HepG2 (cell line): ENCODE measurements around the gene SPRED3. TPM values are rescaled to one million over a fixed set of nuclear protein-coding genes. Genes with fewer than 3 reads are reported as not detected.

Experiments used
- ARID2 ChIP-seq: sonication (generic); formaldehyde crosslinking; IDR thresholded peaks from 2 replicates; pipeline ENCODE4 v1.8.1; 2022; ENCODE audit warnings: mild to moderate bottlenecking, missing genetic modification reagents, borderline replicate concordance
- CBX2 ChIP-seq, 2 experiments: fragments of 200-600 bp in 1 of 2; sonication (generic); formaldehyde crosslinking in 1 of 2; IDR thresholded peaks; 2 replicates each; pipeline versions ENCODE4 v1.7.0 to v1.8.1; 2018 to 2022; ENCODE audit warnings: low read depth in 2 of 2, low read length in 1 of 2, mild to moderate bottlenecking in 1 of 2, missing genetic modification reagents in 1 of 2
- CHCHD3 ChIP-seq: sonication (generic); formaldehyde crosslinking; IDR thresholded peaks from 2 replicates; pipeline ENCODE4 v1.8.0; 2022; ENCODE audit warnings: mild to moderate bottlenecking, missing genetic modification reagents, moderate library complexity
- HMG20A ChIP-seq: IDR thresholded peaks from 2 replicates; pipeline ENCODE4 v1.6.1; 2016; ENCODE audit warnings: borderline replicate concordance
- MAZ ChIP-seq, 2 experiments: sonication (generic) in 1 of 2; formaldehyde crosslinking in 1 of 2; IDR thresholded peaks; 2 replicates each; pipeline versions ENCODE4 v1.5.0 to v1.6.1; 2012 to 2020; ENCODE audit warnings: low read depth in 2 of 2, mild to moderate bottlenecking in 2 of 2, borderline replicate concordance in 1 of 2, improper control_type of control experiment in 1 of 2, low read length in 1 of 2, missing genetic modification reagents in 1 of 2, moderate library complexity in 1 of 2
- MBNL3 ChIP-seq: fragments of 250-450 bp; sonication (Bioruptor Pico); conservative IDR thresholded peaks from 2 replicates; pipeline ENCODE4 v1.8.0; 2022; ENCODE audit warnings: mild to moderate bottlenecking, inconsistent platforms
- MZF1 ChIP-seq: sonication (generic); formaldehyde crosslinking; IDR thresholded peaks from 2 replicates; pipeline ENCODE4 v1.8.1; 2023; ENCODE audit warnings: mild to moderate bottlenecking, missing genetic modification reagents, borderline replicate concordance
- PAWR ChIP-seq: sonication (generic); formaldehyde crosslinking; IDR thresholded peaks from 2 replicates; pipeline ENCODE4 v1.4.0; 2020; ENCODE audit warnings: missing genetic modification reagents, mild to moderate bottlenecking, borderline replicate concordance
- SRSF9 ChIP-seq: fragments of 200-400 bp; formaldehyde crosslinking; IDR thresholded peaks from 2 replicates; pipeline ENCODE4 v1.6.1; 2018; ENCODE audit warnings: borderline replicate concordance, mild to moderate bottlenecking, low read depth, low read length; ENCODE audit not compliant: insufficient read depth, poor library complexity, severe bottlenecking
- TEAD3 ChIP-seq: optimal IDR thresholded peaks from 2 replicates; pipeline ENCODE3; 2016; ENCODE audit warnings: borderline replicate concordance
- TP53 ChIP-seq: sonication (generic); formaldehyde crosslinking; conservative IDR thresholded peaks from 2 replicates; pipeline ENCODE4 v1.4.0; 2020; ENCODE audit warnings: missing genetic modification reagents
- ZFX ChIP-seq: sonication (generic); formaldehyde crosslinking; IDR thresholded peaks from 2 replicates; pipeline ENCODE4 v1.4.0; 2020; ENCODE audit warnings: mild to moderate bottlenecking, low read depth, missing genetic modification reagents, moderate library complexity
- ZMAT3 ChIP-seq: sonication (generic); formaldehyde crosslinking; conservative IDR thresholded peaks from 2 replicates; pipeline ENCODE4 v1.7.0; 2021; ENCODE audit warnings: missing genetic modification reagents
- ZNF10 ChIP-seq: sonication (generic); formaldehyde crosslinking; IDR thresholded peaks from 2 replicates; pipeline ENCODE4 v1.4.0; 2020; ENCODE audit warnings: mild to moderate bottlenecking, low read depth, missing genetic modification reagents, borderline replicate concordance
- ZNF207 ChIP-seq: fragments of 450-650 bp; IDR thresholded peaks from 2 replicates; pipeline ENCODE4 v1.6.1; 2016; ENCODE audit warnings: antibody characterized with exemption, borderline replicate concordance
- ZNF225 ChIP-seq: sonication (generic); formaldehyde crosslinking; IDR thresholded peaks from 2 replicates; pipeline ENCODE4 v1.4.0; 2020; ENCODE audit warnings: mild to moderate bottlenecking, missing genetic modification reagents
- ZNF543 ChIP-seq: sonication (generic); formaldehyde crosslinking; IDR thresholded peaks from 2 replicates; pipeline ENCODE4 v1.4.0; 2020; ENCODE audit warnings: mild to moderate bottlenecking, missing genetic modification reagents
- ZNF674 ChIP-seq: sonication (generic); formaldehyde crosslinking; IDR thresholded peaks from 2 replicates; pipeline ENCODE4 v1.5.0; 2020; ENCODE audit warnings: low read depth, mild to moderate bottlenecking, missing genetic modification reagents
- polyA plus RNA-seq, 8 experiments: library from polyadenylated mRNA; depleted of rRNA in 3 of 8; stranded (reverse) in 7 of 8; unstranded in 1 of 8; fragments of >200 nt; fragmentation: Illumina TruSeq in 4 of 8; extraction: Trizol in 4 of 8; gene quantifications; 2 replicates each; pipeline versions ENCODE4 v1.2.1 to v1.2.3, GENCODE V29; 2011 to 2016; ENCODE audit warnings: low read depth in 4 of 8, missing spikeins in 1 of 8, mixed read lengths in 1 of 8; ENCODE audit not compliant: insufficient read depth in 1 of 8
- total RNA-seq, 5 experiments: library from RNA; depleted of rRNA; stranded (reverse); fragments of >200 nt; fragmentation: Illumina TruSeq; extraction: Trizol; gene quantifications; 2 replicates each; pipeline ENCODE4 v1.2.3, GENCODE V29; 2016; ENCODE audit warnings: low read depth in 1 of 5
- TF ChIP-seq, protein P1 (sequence below): sonication (generic); formaldehyde crosslinking; conservative IDR thresholded peaks from 2 replicates; pipeline ENCODE4 v1.4.0; 2020; ENCODE audit warnings: missing genetic modification reagents
- TF ChIP-seq, protein P2 (sequence below): sonication (generic); formaldehyde crosslinking; IDR thresholded peaks from 2 replicates; pipeline ENCODE4 v1.8.1; 2023; ENCODE audit warnings: missing genetic modification reagents, inconsistent platforms, borderline replicate concordance
- TF ChIP-seq, protein P3 (sequence below): sonication (generic); formaldehyde crosslinking; IDR thresholded peaks from 2 replicates; pipeline ENCODE4 v1.9.0; 2021; ENCODE audit warnings: missing genetic modification reagents, borderline replicate concordance

The SPRED3 gene
- total and polyA plus RNA-seq, 2 of the 13 experiments (the other 11 are each of a cell fraction or from before 2014, with no cell fraction given) = 0.15 to 0.17 TPM

DNA sequence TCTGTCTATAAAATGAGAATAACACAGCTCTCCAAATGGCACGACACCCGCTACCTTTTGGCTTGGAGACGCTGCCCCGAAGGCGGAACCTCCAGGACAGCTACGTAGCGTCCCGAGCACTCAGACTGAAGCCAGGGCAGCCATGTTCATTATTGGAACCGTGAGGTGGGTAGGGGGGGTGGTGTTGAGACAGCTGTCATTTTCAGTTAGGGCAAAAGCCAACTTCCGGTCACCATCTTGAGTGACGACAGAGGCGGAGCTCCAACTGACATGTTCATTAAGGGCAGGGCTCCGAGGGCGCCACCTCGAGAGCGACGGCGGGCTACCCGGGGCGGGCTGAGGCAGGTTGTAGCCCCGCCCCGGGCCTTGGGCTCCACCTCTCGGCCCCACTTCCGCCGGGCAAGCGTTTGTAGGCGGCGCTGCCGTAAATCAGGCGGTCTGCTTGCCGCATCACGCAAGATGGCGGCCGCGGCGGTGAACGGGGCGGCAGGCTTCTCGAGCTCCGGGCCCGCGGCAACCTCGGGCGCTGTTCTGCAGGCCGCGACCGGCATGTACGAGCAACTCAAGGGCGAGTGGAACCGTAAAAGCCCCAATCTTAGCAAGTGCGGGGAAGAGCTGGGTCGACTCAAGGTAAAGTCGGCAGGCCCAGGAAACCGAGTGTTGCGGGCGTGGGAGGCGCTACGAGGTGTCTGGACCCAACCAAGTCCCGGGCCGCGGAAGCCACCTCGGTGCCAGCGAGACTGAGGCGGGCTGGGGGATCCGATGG, 14.0 kb upstream of the SPRED3 start, which contains the start of gene PSMD8 (continued):
- TF ChIP-seq MAZ (IDR thresholded peaks at IDR 0.05; ENCODE audit: borderline replicate concordance, low read depth, low read length) (peak; percentile 22; the same call in 1 of the 2 replicates), MAZ (CRISPR knock-in tag; IDR thresholded peaks at IDR 0.05; ENCODE audit: low read depth) (peak; percentile 91), TEAD3 (CRISPR knock-in tag) (peak; percentile 38), SRSF9 (no peak), TP53 (CRISPR knock-in tag) (0 out of 2 replicates have a peak, but pooled peaks have one; percentile 32), ZMAT3 (peak; percentile 88), ZFX (CRISPR knock-in tag) (peak; percentile 100), ZNF10 (CRISPR knock-in tag) (no peak), CBX2 (IDR thresholded peaks at IDR 0.05; ENCODE audit: low read depth, low read length) (no peak), CBX2 (CRISPR knock-in tag; IDR thresholded peaks at IDR 0.05; ENCODE audit: low read depth) (peak; percentile 83; the same call in 1 of the 2 replicates), ZNF225 (CRISPR knock-in tag) (peak; percentile 92), PAWR (CRISPR knock-in tag) (peak; percentile 84; the same call in 1 of the 2 replicates), CHCHD3 (CRISPR knock-in tag) (peak; percentile 41; the same call in 1 of the 2 replicates), MZF1 (CRISPR knock-in tag) (no peak), ZNF674 (peak; percentile 61; the same call in 1 of the 2 replicates), MBNL3 (CRISPR knock-in tag) (no peak), ARID2 (CRISPR knock-in tag) (0 out of 2 replicates have a peak, but pooled peaks have one; percentile 58), ZNF207 (no peak), ZNF543 (CRISPR knock-in tag) (peak; percentile 96), HMG20A (CRISPR knock-in tag) (0 out of 2 replicates have a peak, but pooled peaks have one; percentile 18)
- TF ChIP-seq, protein P1, sequence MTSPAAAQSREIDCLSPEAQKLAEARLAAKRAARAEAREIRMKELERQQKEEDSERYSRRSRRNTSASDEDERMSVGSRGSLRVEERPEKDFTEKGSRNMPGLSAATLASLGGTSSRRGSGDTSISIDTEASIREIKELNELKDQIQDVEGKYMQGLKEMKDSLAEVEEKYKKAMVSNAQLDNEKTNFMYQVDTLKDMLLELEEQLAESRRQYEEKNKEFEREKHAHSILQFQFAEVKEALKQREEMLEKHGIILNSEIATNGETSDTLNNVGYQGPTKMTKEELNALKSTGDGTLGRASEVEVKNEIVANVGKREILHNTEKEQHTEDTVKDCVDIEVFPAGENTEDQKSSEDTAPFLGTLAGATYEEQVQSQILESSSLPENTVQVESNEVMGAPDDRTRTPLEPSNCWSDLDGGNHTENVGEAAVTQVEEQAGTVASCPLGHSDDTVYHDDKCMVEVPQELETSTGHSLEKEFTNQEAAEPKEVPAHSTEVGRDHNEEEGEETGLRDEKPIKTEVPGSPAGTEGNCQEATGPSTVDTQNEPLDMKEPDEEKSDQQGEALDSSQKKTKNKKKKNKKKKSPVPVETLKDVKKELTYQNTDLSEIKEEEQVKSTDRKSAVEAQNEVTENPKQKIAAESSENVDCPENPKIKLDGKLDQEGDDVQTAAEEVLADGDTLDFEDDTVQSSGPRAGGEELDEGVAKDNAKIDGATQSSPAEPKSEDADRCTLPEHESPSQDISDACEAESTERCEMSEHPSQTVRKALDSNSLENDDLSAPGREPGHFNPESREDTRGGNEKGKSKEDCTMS (CRISPR knock-in tag) = no peak
- TF ChIP-seq, protein P2, sequence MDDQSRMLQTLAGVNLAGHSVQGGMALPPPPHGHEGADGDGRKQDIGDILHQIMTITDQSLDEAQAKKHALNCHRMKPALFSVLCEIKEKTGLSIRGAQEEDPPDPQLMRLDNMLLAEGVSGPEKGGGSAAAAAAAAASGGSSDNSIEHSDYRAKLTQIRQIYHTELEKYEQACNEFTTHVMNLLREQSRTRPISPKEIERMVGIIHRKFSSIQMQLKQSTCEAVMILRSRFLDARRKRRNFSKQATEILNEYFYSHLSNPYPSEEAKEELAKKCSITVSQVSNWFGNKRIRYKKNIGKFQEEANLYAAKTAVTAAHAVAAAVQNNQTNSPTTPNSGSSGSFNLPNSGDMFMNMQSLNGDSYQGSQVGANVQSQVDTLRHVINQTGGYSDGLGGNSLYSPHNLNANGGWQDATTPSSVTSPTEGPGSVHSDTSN (CRISPR knock-in tag) = peak; percentile 63; the same call in 1 of the 2 replicates
- TF ChIP-seq, protein P3, sequence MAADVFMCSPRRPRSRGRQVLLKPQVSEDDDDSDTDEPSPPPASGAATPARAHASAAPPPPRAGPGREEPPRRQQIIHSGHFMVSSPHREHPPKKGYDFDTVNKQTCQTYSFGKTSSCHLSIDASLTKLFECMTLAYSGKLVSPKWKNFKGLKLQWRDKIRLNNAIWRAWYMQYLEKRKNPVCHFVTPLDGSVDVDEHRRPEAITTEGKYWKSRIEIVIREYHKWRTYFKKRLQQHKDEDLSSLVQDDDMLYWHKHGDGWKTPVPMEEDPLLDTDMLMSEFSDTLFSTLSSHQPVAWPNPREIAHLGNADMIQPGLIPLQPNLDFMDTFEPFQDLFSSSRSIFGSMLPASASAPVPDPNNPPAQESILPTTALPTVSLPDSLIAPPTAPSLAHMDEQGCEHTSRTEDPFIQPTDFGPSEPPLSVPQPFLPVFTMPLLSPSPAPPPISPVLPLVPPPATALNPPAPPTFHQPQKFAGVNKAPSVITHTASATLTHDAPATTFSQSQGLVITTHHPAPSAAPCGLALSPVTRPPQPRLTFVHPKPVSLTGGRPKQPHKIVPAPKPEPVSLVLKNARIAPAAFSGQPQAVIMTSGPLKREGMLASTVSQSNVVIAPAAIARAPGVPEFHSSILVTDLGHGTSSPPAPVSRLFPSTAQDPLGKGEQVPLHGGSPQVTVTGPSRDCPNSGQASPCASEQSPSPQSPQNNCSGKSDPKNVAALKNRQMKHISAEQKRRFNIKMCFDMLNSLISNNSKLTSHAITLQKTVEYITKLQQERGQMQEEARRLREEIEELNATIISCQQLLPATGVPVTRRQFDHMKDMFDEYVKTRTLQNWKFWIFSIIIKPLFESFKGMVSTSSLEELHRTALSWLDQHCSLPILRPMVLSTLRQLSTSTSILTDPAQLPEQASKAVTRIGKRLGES (CRISPR knock-in tag) = no peak
